ENCODE results near the gene ACER3.

The ACER3 gene

GRCh38 chr11:76830639-76831327 is 29.9 kb upstream of the ACER3 start:
- H3K27ac Mint-ChIP-seq: no peak overlapping the region

GRCh38 chr11:76831686-76832310 is 28.9 kb upstream of the ACER3 start:
- H3K4me3 Mint-ChIP-seq: no peak overlapping the region
- ATAC-seq (ENCODE audit: low read depth) (no peak), DNase-seq (ENCODE audit: low spot score in 2 of 2) (no peak)
- H3K9me3 Mint-ChIP-seq: no peaks in the 10 kb centered on the region
- peaks cover 8% of the 10 kb centered on the region for H3K27me3 Mint-ChIP-seq
- no peaks in the 10 kb centered on the region for H3K36me3 Mint-ChIP-seq
- H3K27ac Mint-ChIP-seq: no peak overlapping the region
- H3K4me1 Mint-ChIP-seq: no peaks in the 10 kb centered on the region

More at GRCh38 chr11:76830639-76831327, 29.9 kb upstream of the ACER3 start:
- Mint-ChIP-seq H3K27me3 (peaks cover 8% of the 10 kb centered on the region), H3K9me3 (no peaks in the 10 kb centered on the region), H3K4me3 (no peak overlapping the region), H3K4me1 (no peaks in the 10 kb centered on the region), H3K36me3 (no peaks in the 10 kb centered on the region)
- no peak for DNase-seq (ENCODE audit: low spot score in 2 of 2)
- no peak for ATAC-seq (ENCODE audit: low read depth)

GRCh38 chr11:76832361-76832760 is 28.4 kb upstream of the ACER3 start:
- no peak overlapping the region for H3K27ac Mint-ChIP-seq
- no peaks in the 10 kb centered on the region for H3K4me1 Mint-ChIP-seq
- H3K27me3 Mint-ChIP-seq: peaks cover 8% of the 10 kb centered on the region
- no peak for ATAC-seq (ENCODE audit: low read depth)
- DNase-seq (ENCODE audit: low spot score in 2 of 2): no peak
- H3K36me3 Mint-ChIP-seq: no peaks in the 10 kb centered on the region
- H3K4me3 Mint-ChIP-seq: no peak overlapping the region
- H3K9me3 Mint-ChIP-seq: no peaks in the 10 kb centered on the region

DNA sequence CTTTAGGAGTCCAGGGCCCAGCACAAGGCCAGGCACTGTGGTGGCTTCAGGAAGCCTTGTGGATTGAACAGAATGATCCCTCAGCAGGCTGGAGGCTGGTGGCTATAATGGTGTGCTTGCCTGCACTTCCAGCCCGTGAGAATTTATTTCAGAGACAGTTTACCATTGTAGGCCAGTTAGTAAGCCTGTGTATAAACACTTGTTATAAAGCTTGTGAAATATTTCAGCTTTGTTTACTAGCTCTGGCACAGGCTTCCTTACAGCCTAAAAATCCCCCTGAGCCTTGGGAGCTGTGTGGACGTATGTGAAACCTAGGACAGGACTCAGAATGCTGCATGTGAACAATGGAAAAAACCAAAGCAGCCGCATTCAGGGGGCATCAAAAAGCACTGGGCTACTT is 26.6 kb upstream of the ACER3 start:
- H3K4me1 Mint-ChIP-seq: no peaks in the 10 kb centered on the region
- H3K4me3 Mint-ChIP-seq: no peak overlapping the region
- H3K36me3 Mint-ChIP-seq: no peaks in the 10 kb centered on the region
- H3K9me3 Mint-ChIP-seq: no peaks in the 10 kb centered on the region
- ATAC-seq (ENCODE audit: low read depth): no peak
- no peak for DNase-seq (ENCODE audit: low spot score in 2 of 2)
- H3K27ac Mint-ChIP-seq: no peak overlapping the region
- peaks cover 11% of the 10 kb centered on the region for H3K27me3 Mint-ChIP-seq

DNA sequence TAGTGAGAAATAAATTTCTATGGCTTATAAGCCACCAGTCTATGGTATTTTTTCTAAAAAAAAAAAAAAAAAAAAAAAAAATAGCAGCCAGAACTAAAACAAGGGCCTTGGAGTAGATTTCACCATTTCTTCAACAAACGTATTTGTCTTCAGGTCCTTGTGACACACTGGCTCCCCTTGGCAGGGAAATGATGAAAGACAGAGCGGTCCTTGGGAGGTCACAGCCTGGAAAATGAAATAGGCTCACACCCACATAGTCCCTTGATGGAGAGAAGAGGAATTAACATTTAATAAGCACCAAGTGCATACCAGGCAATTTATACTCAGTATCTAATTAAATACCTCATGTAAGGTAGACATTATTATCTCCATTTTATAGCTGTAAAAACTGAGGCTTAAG is 25.7 kb upstream of the ACER3 start:
- no peak for ATAC-seq (ENCODE audit: low read depth)
- Mint-ChIP-seq H3K4me1 (no peaks in the 10 kb centered on the region), H3K36me3 (no peaks in the 10 kb centered on the region), H3K4me3 (no peak overlapping the region), H3K27me3 (peaks cover 15% of the 10 kb centered on the region), H3K27ac (no peak overlapping the region), H3K9me3 (no peaks in the 10 kb centered on the region)
- DNase-seq (ENCODE audit: low spot score in 2 of 2): no peak

- no peaks in the 10 kb centered on the region for H3K4me1 Mint-ChIP-seq
Measured at GRCh38 chr11:76835928-76836612, 24.6 kb upstream of the ACER3 start.

GRCh38 chr11:76836613-76837291 is 24.0 kb upstream of the ACER3 start:
- H3K4me1 Mint-ChIP-seq: no peaks in the 10 kb centered on the region
- no peaks in the 10 kb centered on the region for H3K36me3 Mint-ChIP-seq
- DNase-seq (ENCODE audit: low spot score in 2 of 2) (no peak), ATAC-seq (ENCODE audit: low read depth) (no peak)
- H3K4me3 Mint-ChIP-seq: no peak overlapping the region
- no peak overlapping the region for H3K27ac Mint-ChIP-seq
- peaks cover 15% of the 10 kb centered on the region for H3K27me3 Mint-ChIP-seq
- no peaks in the 10 kb centered on the region for H3K9me3 Mint-ChIP-seq

More at GRCh38 chr11:76835928-76836612, 24.6 kb upstream of the ACER3 start:
- DNase-seq (ENCODE audit: low spot score in 2 of 2) (no peak), ATAC-seq (ENCODE audit: low read depth) (no peak)
- no peaks in the 10 kb centered on the region for H3K36me3 Mint-ChIP-seq
- no peaks in the 10 kb centered on the region for H3K9me3 Mint-ChIP-seq
- peaks cover 12% of the 10 kb centered on the region for H3K27me3 Mint-ChIP-seq
- no peak overlapping the region for H3K27ac Mint-ChIP-seq
- H3K4me3 Mint-ChIP-seq: no peak overlapping the region

DNA sequence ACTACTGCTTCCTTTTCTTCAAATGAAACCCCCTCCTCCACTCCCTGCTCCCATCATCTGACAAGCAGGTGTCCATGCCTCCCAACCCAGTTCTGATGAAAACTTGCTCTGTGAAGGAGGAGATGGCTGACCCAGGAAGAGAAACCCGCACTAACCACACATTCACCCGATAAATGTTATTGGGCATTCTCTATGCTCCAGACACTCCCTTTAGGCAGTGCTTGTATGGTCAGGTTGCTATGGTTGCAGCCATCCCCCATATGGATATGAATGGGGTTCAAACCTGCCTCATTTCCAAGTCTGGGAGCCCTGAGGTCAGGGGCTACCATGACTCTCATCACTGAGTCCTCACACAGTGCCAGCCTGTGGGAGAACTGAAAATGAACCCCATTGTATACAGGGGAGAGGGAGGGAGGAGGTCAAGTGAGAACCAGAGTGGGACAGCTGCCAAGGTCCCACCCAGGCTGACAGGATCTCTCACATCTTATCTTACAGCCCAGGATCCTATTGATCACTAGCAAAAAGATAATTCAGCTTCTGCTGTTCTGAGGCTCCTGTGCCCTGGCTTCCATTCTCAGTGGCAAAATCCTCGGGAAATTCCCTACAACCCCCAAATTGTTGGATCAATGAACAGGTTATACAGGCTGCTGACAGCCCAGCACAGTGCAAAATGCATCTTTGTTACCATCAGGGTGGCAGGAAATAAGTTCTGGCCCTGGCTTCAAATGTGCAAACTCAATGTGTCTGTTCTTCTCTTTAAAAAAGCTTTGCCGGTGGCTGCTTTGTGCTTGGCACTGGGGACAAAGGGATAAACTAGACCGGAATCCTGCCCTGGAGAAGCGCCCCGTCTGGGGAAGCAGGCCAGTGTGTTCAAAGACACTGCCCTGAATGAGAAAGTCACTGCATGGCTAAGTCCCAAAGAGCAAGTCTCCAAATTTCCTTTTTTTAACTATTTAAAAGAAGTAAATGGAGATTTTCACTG is 22.7 kb upstream of the ACER3 start:
- H3K4me1 Mint-ChIP-seq: no peaks in the 10 kb centered on the region
- no peak for ATAC-seq (ENCODE audit: low read depth)
- no peak overlapping the region for H3K27ac Mint-ChIP-seq

GRCh38 chr11:76838678-76839068 is 22.0 kb upstream of the ACER3 start:
- Mint-ChIP-seq H3K9me3 (no peaks in the 10 kb centered on the region), H3K4me1 (no peaks in the 10 kb centered on the region), H3K27ac (no peak overlapping the region), H3K4me3 (no peak overlapping the region), H3K27me3 (peaks cover 14% of the 10 kb centered on the region), H3K36me3 (no peaks in the 10 kb centered on the region)
- DNase-seq (ENCODE audit: low spot score in 2 of 2): no peak
- ATAC-seq (ENCODE audit: low read depth): no peak

More for the DNA sequence above, 22.7 kb upstream of the ACER3 start:
- Mint-ChIP-seq H3K4me3 (no peak overlapping the region), H3K36me3 (no peaks in the 10 kb centered on the region), H3K9me3 (no peaks in the 10 kb centered on the region), H3K27me3 (peaks cover 15% of the 10 kb centered on the region)
- no peak for DNase-seq (ENCODE audit: low spot score in 2 of 2)

- DNase-seq (ENCODE audit: low spot score in 2 of 2) (no peak), ATAC-seq (ENCODE audit: low read depth) (no peak)
- H3K4me1 Mint-ChIP-seq: no peaks in the 10 kb centered on the region
- no peak overlapping the region for H3K27ac Mint-ChIP-seq
- H3K27me3 Mint-ChIP-seq: peaks cover 16% of the 10 kb centered on the region
- H3K9me3 Mint-ChIP-seq: no peaks in the 10 kb centered on the region
- H3K36me3 Mint-ChIP-seq: no peaks in the 10 kb centered on the region
- no peak overlapping the region for H3K4me3 Mint-ChIP-seq
Measured at GRCh38 chr11:76839311-76839710, 21.4 kb upstream of the ACER3 start.

- H3K4me1 Mint-ChIP-seq: no peaks in the 10 kb centered on the region
- DNase-seq (ENCODE audit: low spot score in 2 of 2): no peak
- no peaks in the 10 kb centered on the region for H3K36me3 Mint-ChIP-seq
- H3K9me3 Mint-ChIP-seq: no peaks in the 10 kb centered on the region
- ATAC-seq (ENCODE audit: low read depth): no peak
- no peak overlapping the region for H3K27ac Mint-ChIP-seq
- no peak overlapping the region for H3K4me3 Mint-ChIP-seq
- peaks cover 18% of the 10 kb centered on the region for H3K27me3 Mint-ChIP-seq
Measured at GRCh38 chr11:76841923-76842452, 18.7 kb upstream of the ACER3 start.

- no peaks in the 10 kb centered on the region for H3K9me3 Mint-ChIP-seq
- H3K4me1 Mint-ChIP-seq: no peaks in the 10 kb centered on the region
- H3K27me3 Mint-ChIP-seq: peaks cover 21% of the 10 kb centered on the region
- ATAC-seq (ENCODE audit: low read depth): no peak
- no peak overlapping the region for H3K4me3 Mint-ChIP-seq
- no peak overlapping the region for H3K27ac Mint-ChIP-seq
- DNase-seq (ENCODE audit: low spot score in 2 of 2): no peak
- H3K36me3 Mint-ChIP-seq: no peaks in the 10 kb centered on the region
Measured at GRCh38 chr11:76843907-76844306, 16.8 kb upstream of the ACER3 start.

GRCh38 chr11:76844511-76844910 is 16.2 kb upstream of the ACER3 start:
- Mint-ChIP-seq H3K27ac (no peak overlapping the region), H3K9me3 (no peaks in the 10 kb centered on the region), H3K27me3 (peaks cover 20% of the 10 kb centered on the region), H3K36me3 (no peaks in the 10 kb centered on the region), H3K4me1 (no peaks in the 10 kb centered on the region), H3K4me3 (no peak overlapping the region)
- ATAC-seq (ENCODE audit: low read depth): no peak
- no peak for DNase-seq (ENCODE audit: low spot score in 2 of 2)

Measured in memory B cell (primary cell).